NCI-H526 treated with DMSO at 0.1 percent for 48 hours (cell line): ENCODE measurements around the gene TFEB.

Source experiments
- DNase-seq: peaks from one replicate; lab custom pipeline; 2025; lab: John Stamatoyannopoulos, UW

TFEB gene

GRCh38 chr6:41705996-41706835, 29.2 kb downstream of the TFEB start:
- DNase-seq: no peak

- DNase-seq: no peak
Observed at GRCh38 chr6:41705311-41705995, 30.0 kb downstream of the TFEB start.

GRCh38 chr6:41704656-41705310, 30.6 kb downstream of the TFEB start:
- no peak for DNase-seq

- no peak for DNase-seq
Observed at GRCh38 chr6:41704028-41704427, 31.4 kb downstream of the TFEB start.

- no peak for DNase-seq
Observed at GRCh38 chr6:41702771-41703494, 32.5 kb downstream of the TFEB start.

GRCh38 chr6:41702089-41702745, 33.2 kb downstream of the TFEB start:
- DNase-seq: no peak

- no peak for DNase-seq
Observed at GRCh38 chr6:41700463-41701347, 34.7 kb downstream of the TFEB start.

- DNase-seq: no peak
Observed at GRCh38 chr6:41699063-41699462, 36.3 kb downstream of the TFEB start.

GRCh38 chr6:41697861-41698781, 37.3 kb downstream of the TFEB start:
- no peak for DNase-seq

GRCh38 chr6:41696788-41697187, 38.6 kb downstream of the TFEB start:
- DNase-seq: no peak

GRCh38 chr6:41695825-41696224, 39.6 kb downstream of the TFEB start:
- DNase-seq: no peak

GRCh38 chr6:41694815-41695526, 40.4 kb downstream of the TFEB start:
- DNase-seq: no peak

GRCh38 chr6:41693281-41694240, 41.8 kb downstream of the TFEB start:
- DNase-seq: no peak

- DNase-seq: no peak
Observed at GRCh38 chr6:41692730-41693129, 42.7 kb downstream of the TFEB start.

GRCh38 chr6:41692080-41692675, 43.2 kb downstream of the TFEB start:
- DNase-seq: no peak

- no peak for DNase-seq
Observed at GRCh38 chr6:41691426-41692079, 43.9 kb downstream of the TFEB start.
